Naive thymus-derived CD8-positive, alpha-beta T cell (primary cell): ENCODE measurements around the gene ECE1. TPM values are rescaled to one million over a fixed set of nuclear protein-coding genes. Genes with fewer than 3 reads are reported as not detected.

Experiments used
- ATAC-seq, 2 donors: fragments of 150-1000 bp; cut with Tn5 transposase in 1 of 2; sonication (Bioruptor Pico), chemical (Tn5 transposase) in 1 of 2; 1 replicate in 1 of 2; 2 replicates in 1 of 2; pipeline ENCODE4 v1.10.0; 2021; ENCODE audit warnings: mild to moderate bottlenecking in 2 of 2, moderate library complexity in 2 of 2
- POLR2A ChIA-PET: fragments of 350-600 bp; sonication (Branson Sonifier 250); formaldehyde crosslinking; loops from one replicate; lab custom pipeline; 2021; ENCODE audit warnings: antibody characterized with exemption; lab: Charles Lee
- DNase-seq, 10 donors: peaks; one replicate each; pipeline versions ENCODE4 v3.0.0 to v3.0.0-alpha.2; 2020 to 2022
- H3K27ac Mint-ChIP-seq, 10 donors: one replicate each; pipeline ENCODE4 v1.8.0; 2020 to 2022; ENCODE audit warnings: mild to moderate bottlenecking in 10 of 10, mixed read lengths in 10 of 10, moderate library complexity in 4 of 10, inconsistent platforms in 1 of 10
- H3K27me3 Mint-ChIP-seq, 5 donors: one replicate each; pipeline ENCODE4 v1.8.0; 2021 to 2022; ENCODE audit warnings: mixed read lengths in 5 of 5
- H3K36me3 Mint-ChIP-seq, 3 donors: one replicate each; pipeline ENCODE4 v1.8.0; 2020 to 2022; ENCODE audit warnings: mixed read lengths in 3 of 3, mild to moderate bottlenecking in 2 of 3, inconsistent platforms in 1 of 3
- H3K4me1 Mint-ChIP-seq, 4 donors: one replicate each; pipeline ENCODE4 v1.8.0; 2021 to 2022; ENCODE audit warnings: mixed read lengths in 4 of 4
- H3K4me3 Mint-ChIP-seq, 10 donors: one replicate each; pipeline ENCODE4 v1.8.0; 2020 to 2022; ENCODE audit warnings: mild to moderate bottlenecking in 10 of 10, mixed read lengths in 10 of 10, moderate library complexity in 6 of 10, inconsistent platforms in 1 of 10
- H3K9me3 Mint-ChIP-seq, 9 donors: one replicate each; pipeline ENCODE4 v1.8.0; 2020 to 2022; ENCODE audit warnings: mixed read lengths in 9 of 9, mild to moderate bottlenecking in 3 of 9, inconsistent platforms in 1 of 9, moderate library complexity in 1 of 9
- polyA plus RNA-seq, 3 donors: library from polyadenylated mRNA; unstranded; fragments of 300-500 nt; fragmentation: Illumina TruSeq; gene quantifications; one replicate each; pipeline ENCODE4 v1.2.3, GENCODE V29; 2021
- total RNA-seq, 8 experiments: library from RNA in 2 of 8; stranded (reverse) in 2 of 8; gene quantifications; one replicate each; pipeline ENCODE4 v1.2.3 and lab custom pipeline; 2021 to 2026

Gene ECE1
- total and polyA plus RNA-seq, 5 experiments from 2014 or later: 9.1 to 53.6 (median 37.3) TPM

- DNase-seq (no peak), ATAC-seq (peak in 1 of 2 donors; percentile 3)
- H3K9me3 Mint-ChIP-seq: no peaks in the 10 kb centered on the region
Observed at GRCh38 chr1:21333824-21334213, 43.6 kb upstream of the ECE1 start.

GRCh38 chr1:21332554-21333311 is 42.5 kb upstream of the ECE1 start:
- POLR2A ChIA-PET: interaction anchor here (0.8 to 8.8 kb wide), 5 partner anchors 9 to 53 kb away, joined by 3 to 122 read pairs (median 3); partner anchors contain the start of gene ECE1
- H3K36me3 Mint-ChIP-seq: peaks cover 0 to 6% (median 0%) of the 10 kb centered on the region in 3 donors
- H3K4me3 Mint-ChIP-seq: peak overlapping the region in 4 of 10 donors; percentile 27 to 43 (median 34)
- no peak for DNase-seq
- H3K27ac Mint-ChIP-seq: peak overlapping the region; percentile 25 to 97 (median 84)
- peaks cover 38 to 90% (median 84%) of the 10 kb centered on the region in 4 donors for H3K4me1 Mint-ChIP-seq
- no peak for ATAC-seq
- no peaks in the 10 kb centered on the region for H3K27me3 Mint-ChIP-seq
- H3K9me3 Mint-ChIP-seq: no peaks in the 10 kb centered on the region

More at GRCh38 chr1:21333824-21334213, 43.6 kb upstream of the ECE1 start:
- H3K27ac Mint-ChIP-seq: peak overlapping the region; percentile 94 to 99 (median 97)
- POLR2A ChIA-PET: interaction anchor here (0.8 to 8.8 kb wide), 9 partner anchors 9 to 78 kb away, joined by 3 to 122 read pairs (median 4); partner anchors contain the start of gene ECE1
- H3K27me3 Mint-ChIP-seq: no peaks in the 10 kb centered on the region
- H3K4me1 Mint-ChIP-seq: peaks cover 38 to 91% (median 87%) of the 10 kb centered on the region in 4 donors
- H3K4me3 Mint-ChIP-seq: peak overlapping the region; percentile 78 to 93 (median 91)
- H3K36me3 Mint-ChIP-seq: peaks cover 0 to 2% (median 0%) of the 10 kb centered on the region in 3 donors

- H3K27me3 Mint-ChIP-seq: no peaks in the 10 kb centered on the region
Observed at GRCh38 chr1:21331752-21332478, 41.7 kb upstream of the ECE1 start.

GRCh38 chr1:21330544-21330943 is 40.3 kb upstream of the ECE1 start:
- POLR2A ChIA-PET: interaction anchor here (0.9 to 3.1 kb wide), 4 partner anchors 15 to 40 kb away, joined by 3 to 18 read pairs (median 3); no protein-coding TSS in a partner anchor
- Mint-ChIP-seq H3K9me3 (no peaks in the 10 kb centered on the region), H3K27me3 (no peaks in the 10 kb centered on the region), H3K27ac (peak overlapping the region; percentile 62 to 94 (median 90)), H3K4me3 (peak overlapping the region in 8 of 10 donors; percentile 20 to 72 (median 50)), H3K36me3 (peaks cover 0 to 6% (median 0%) of the 10 kb centered on the region in 3 donors), H3K4me1 (peaks cover 50 to 91% (median 88%) of the 10 kb centered on the region in 4 donors)
- DNase-seq (no peak), ATAC-seq (no peak)

More at GRCh38 chr1:21331752-21332478, 41.7 kb upstream of the ECE1 start:
- ATAC-seq (no peak), DNase-seq (no peak)
- peak overlapping the region in 3 of 10 donors; percentile 12 to 41 (median 15) for H3K4me3 Mint-ChIP-seq
- H3K4me1 Mint-ChIP-seq: peaks cover 42 to 90% (median 83%) of the 10 kb centered on the region in 4 donors
- H3K36me3 Mint-ChIP-seq: peaks cover 0 to 6% (median 0%) of the 10 kb centered on the region in 3 donors
- POLR2A ChIA-PET: interaction anchor here (0.8 to 8.8 kb wide), 5 partner anchors 8 to 53 kb away, joined by 3 to 122 read pairs (median 3); partner anchors contain the start of gene ECE1
- no peaks in the 10 kb centered on the region for H3K9me3 Mint-ChIP-seq
- peak overlapping the region; percentile 25 to 84 (median 79) for H3K27ac Mint-ChIP-seq

- Mint-ChIP-seq H3K27ac (peak overlapping the region; percentile 83 to 96 (median 90)), H3K27me3 (no peaks in the 10 kb centered on the region), H3K4me3 (peak overlapping the region in 9 of 10 donors; percentile 40 to 79 (median 52)), H3K4me1 (peaks cover 53 to 91% (median 88%) of the 10 kb centered on the region in 4 donors), H3K36me3 (peaks cover 0 to 6% (median 0%) of the 10 kb centered on the region in 3 donors), H3K9me3 (no peaks in the 10 kb centered on the region)
- DNase-seq (peak in 3 of 10 donors; percentile 11 to 60 (median 49)), ATAC-seq (peak; percentile 18 to 35)
- POLR2A ChIA-PET: interaction anchor here (0.7 to 3.1 kb wide), 3 partner anchors 16 to 1881 kb away, joined by 5 to 18 read pairs (median 6); no protein-coding TSS in a partner anchor
Observed at GRCh38 chr1:21329209-21329844, 39.1 kb upstream of the ECE1 start.

- H3K27ac Mint-ChIP-seq: peak overlapping the region; percentile 12 to 96 (median 76)
- no peaks in the 10 kb centered on the region for H3K27me3 Mint-ChIP-seq
- DNase-seq: no peak
- POLR2A ChIA-PET: interaction anchor here (0.6 to 9.7 kb wide), 7 partner anchors 8 to 1726 kb away, joined by 3 to 218 read pairs (median 4); partner anchors contain the start of gene ECE1
- no peak for ATAC-seq
- H3K4me1 Mint-ChIP-seq: peaks cover 46 to 93% (median 90%) of the 10 kb centered on the region in 4 donors
- peak overlapping the region in 5 of 10 donors; percentile 7 to 52 (median 15) for H3K4me3 Mint-ChIP-seq
- H3K9me3 Mint-ChIP-seq: no peaks in the 10 kb centered on the region
- H3K36me3 Mint-ChIP-seq: peaks cover 0 to 6% (median 0%) of the 10 kb centered on the region in 3 donors
Observed at GRCh38 chr1:21327566-21328323, 37.5 kb upstream of the ECE1 start.

DNA sequence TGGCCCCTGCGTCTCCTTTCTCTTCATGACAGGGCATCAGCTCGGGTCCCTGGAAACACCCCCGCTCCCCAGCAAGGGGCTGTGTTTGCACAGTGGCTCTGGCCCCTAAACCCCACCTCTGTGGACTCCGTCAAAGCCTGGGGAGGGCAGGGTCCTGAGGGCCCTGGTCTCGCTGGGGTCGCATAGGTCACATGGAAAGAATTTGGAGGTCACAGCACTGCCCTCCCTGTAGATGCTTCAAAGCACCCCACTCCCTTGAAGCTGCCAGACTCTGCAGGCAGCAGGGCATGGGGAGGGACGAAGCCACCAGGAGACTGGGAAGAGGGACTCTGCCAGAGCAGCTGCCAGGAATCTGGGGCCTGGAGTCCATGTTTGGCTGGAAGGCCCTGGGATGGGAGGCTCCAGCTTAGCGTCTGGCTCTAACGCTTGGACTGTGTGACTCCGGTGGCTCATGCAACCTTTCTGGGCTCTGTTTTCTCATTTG is 36.6 kb upstream of the ECE1 start:
- peaks cover 48 to 94% (median 90%) of the 10 kb centered on the region in 4 donors for H3K4me1 Mint-ChIP-seq
- no peaks in the 10 kb centered on the region for H3K9me3 Mint-ChIP-seq
- no peak for ATAC-seq
- no peak for DNase-seq
- POLR2A ChIA-PET: interaction anchor here (0.6 to 9.7 kb wide), 5 partner anchors 8 to 31 kb away, joined by 3 to 218 read pairs (median 6); partner anchors contain the start of gene ECE1
- H3K27me3 Mint-ChIP-seq: no peaks in the 10 kb centered on the region
- H3K36me3 Mint-ChIP-seq: peaks cover 0 to 6% (median 0%) of the 10 kb centered on the region in 3 donors
- peak overlapping the region in 8 of 10 donors; percentile 63 to 96 (median 88) for H3K27ac Mint-ChIP-seq
- H3K4me3 Mint-ChIP-seq: peak overlapping the region in 3 of 10 donors; percentile 5 to 67 (median 16)

DNA sequence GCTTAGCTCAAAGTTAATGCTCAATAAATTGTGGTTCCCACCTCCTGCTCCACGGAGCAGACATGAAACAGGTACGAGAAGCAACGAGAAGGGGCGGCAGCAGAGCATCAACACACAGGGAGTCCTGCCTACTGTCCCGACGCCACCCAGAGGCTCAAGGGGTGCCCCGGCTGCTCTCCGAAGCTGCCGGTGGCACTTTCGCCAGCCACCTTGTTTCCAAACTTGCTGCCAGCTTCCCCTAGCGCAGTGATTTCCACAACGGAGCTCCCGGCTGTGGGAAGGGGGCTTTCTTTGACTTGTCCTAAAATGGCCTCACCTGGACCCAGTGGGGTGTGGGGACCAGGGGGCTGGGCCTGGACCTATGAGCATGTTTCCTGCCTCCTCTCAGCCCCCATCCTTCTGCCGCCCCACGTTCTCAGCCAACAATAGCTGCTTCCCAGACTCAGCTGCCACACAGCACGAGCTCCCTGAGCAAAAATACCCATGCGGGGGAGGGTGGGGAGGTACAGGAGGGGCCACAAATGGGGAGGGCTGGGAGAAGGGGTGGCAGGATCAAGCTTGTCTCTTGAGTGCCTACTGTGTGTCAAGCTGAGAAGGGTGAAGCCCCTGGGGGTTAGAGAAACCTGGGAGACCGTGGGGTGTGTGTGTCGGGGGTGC is 35.6 kb upstream of the ECE1 start:
- Mint-ChIP-seq H3K27ac (peak overlapping the region; percentile 85 to 97 (median 96)), H3K36me3 (peaks cover 0 to 7% (median 0%) of the 10 kb centered on the region in 3 donors), H3K27me3 (no peaks in the 10 kb centered on the region), H3K4me1 (peaks cover 47 to 90% (median 90%) of the 10 kb centered on the region in 4 donors), H3K9me3 (no peaks in the 10 kb centered on the region), H3K4me3 (peak overlapping the region; percentile 69 to 89 (median 82))
- no peak for DNase-seq
- ATAC-seq: no peak
- POLR2A ChIA-PET: interaction anchor here (1.8 to 9.7 kb wide), 7 partner anchors 9 to 64 kb away, joined by 5 to 218 read pairs (median 17); partner anchors contain the start of gene ECE1

DNA sequence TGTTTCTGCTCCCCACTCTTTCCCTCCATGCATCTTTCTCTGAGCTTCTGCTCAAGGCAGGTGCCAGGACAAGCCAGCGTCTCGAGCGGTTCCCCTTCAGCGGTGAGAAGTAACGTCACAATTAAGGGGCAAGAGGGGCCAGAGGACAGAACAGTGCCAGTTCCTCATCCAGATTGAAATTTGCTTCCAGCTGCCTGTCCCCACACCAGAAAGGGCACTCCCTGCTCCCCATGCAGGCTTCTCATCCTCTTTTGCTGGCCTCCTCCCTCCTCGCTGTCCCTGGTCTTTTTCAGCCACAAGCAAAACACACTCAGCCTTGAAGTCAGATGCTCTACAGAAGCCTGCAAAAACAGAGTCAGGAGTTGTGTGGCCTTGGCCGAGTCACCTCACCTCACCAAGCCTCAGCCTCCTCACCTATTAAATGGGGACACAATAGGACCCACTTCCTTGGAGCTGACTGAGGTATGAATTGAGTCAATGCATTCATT is 35.0 kb upstream of the ECE1 start:
- no peaks in the 10 kb centered on the region for H3K9me3 Mint-ChIP-seq
- peak overlapping the region; percentile 69 to 89 (median 82) for H3K4me3 Mint-ChIP-seq
- H3K27ac Mint-ChIP-seq: peak overlapping the region; percentile 85 to 97 (median 96)
- peaks cover 46 to 89% (median 87%) of the 10 kb centered on the region in 4 donors for H3K4me1 Mint-ChIP-seq
- DNase-seq (peak in 1 of 10 donors; percentile 28), ATAC-seq (peak; percentile 38 to 49)
- no peaks in the 10 kb centered on the region for H3K27me3 Mint-ChIP-seq
- POLR2A ChIA-PET: interaction anchor here (0.9 to 9.7 kb wide), 11 partner anchors 9 to 538 kb away, joined by 3 to 218 read pairs (median 9); partner anchors contain the start of genes ECE1 and HP1BP3
- H3K36me3 Mint-ChIP-seq: peaks cover 0 to 7% (median 3%) of the 10 kb centered on the region in 3 donors
